ENCODE data around the gene PTPRO. TPM values are rescaled to one million over a fixed set of nuclear protein-coding genes. Genes with fewer than 3 reads are reported as not detected.

Gene PTPRO
- total RNA-seq, 2 experiments from 2014 or later: 0.47 to 0.63 TPM

DNA sequence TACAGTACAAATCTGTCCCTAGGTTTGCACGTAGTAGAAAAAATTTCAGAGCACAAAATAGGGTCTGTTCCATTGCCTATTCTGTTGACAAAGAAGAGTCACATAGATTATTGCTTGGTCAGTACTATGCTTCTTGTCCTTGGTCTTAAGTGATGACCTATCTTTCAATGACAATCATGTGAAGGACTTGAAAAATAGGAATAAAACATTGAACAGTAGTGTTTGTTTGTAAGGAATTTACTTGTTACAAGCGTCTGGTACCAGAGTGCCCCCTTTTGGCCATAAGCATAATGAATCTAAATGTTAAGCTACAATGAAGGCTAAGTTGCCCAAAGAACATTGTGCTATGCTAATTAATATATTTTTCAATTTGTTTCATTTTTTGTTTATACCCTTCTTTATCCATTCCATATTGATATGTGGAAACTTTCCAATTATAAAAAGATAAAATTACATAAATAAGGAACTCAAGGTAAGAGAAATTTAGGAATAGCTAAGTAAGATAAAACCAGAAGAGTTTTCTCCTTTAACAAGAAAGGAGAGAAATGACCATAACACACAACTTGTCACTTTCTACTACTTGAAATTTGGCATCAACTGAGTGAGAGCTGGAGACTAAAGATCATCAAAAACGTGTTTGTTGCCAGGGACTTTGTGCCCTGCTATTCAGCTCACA is 262.2 kb downstream of the PTPRO start:
- peak; percentile 50 for DNase-seq
- POLR2A ChIA-PET: no interaction called here
- CTCF ChIA-PET: interaction anchor here (0.6 to 14.2 kb wide), 44 partner anchors 9 to 427 kb away, joined by 3 to 510 read pairs (median 4); partner anchors contain the start of genes EPS8 and RERG

GRCh38 chr12:15589328-15590032 is 267.2 kb downstream of the PTPRO start:
- Mint-ChIP-seq H3K27me3 (no peaks in the 10 kb centered on the region), H3K4me3 (peak overlapping the region; percentile 72), H3K4me1 (ENCODE audit: low read depth) (peaks cover 10% of the 10 kb centered on the region), H3K27ac (no peak overlapping the region), H3K9me3 (no peaks in the 10 kb centered on the region), H3K36me3 (ENCODE audit: low read depth) (no peaks in the 10 kb centered on the region)
- ATAC-seq (no peak), DNase-seq (no peak)
- ChIA-PET CTCF (interaction anchor here (0.6 to 14.2 kb wide), 28 partner anchors 9 to 321 kb away, joined by 3 to 510 read pairs (median 4); partner anchors contain the start of genes DERA and EPS8), POLR2A (interaction anchor here (0.9 kb wide), 1 partner anchor 308 kb away, joined by 3 read pairs; no protein-coding TSS in a partner anchor)
- TF ChIP-seq, protein P1, sequence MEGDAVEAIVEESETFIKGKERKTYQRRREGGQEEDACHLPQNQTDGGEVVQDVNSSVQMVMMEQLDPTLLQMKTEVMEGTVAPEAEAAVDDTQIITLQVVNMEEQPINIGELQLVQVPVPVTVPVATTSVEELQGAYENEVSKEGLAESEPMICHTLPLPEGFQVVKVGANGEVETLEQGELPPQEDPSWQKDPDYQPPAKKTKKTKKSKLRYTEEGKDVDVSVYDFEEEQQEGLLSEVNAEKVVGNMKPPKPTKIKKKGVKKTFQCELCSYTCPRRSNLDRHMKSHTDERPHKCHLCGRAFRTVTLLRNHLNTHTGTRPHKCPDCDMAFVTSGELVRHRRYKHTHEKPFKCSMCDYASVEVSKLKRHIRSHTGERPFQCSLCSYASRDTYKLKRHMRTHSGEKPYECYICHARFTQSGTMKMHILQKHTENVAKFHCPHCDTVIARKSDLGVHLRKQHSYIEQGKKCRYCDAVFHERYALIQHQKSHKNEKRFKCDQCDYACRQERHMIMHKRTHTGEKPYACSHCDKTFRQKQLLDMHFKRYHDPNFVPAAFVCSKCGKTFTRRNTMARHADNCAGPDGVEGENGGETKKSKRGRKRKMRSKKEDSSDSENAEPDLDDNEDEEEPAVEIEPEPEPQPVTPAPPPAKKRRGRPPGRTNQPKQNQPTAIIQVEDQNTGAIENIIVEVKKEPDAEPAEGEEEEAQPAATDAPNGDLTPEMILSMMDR (IDR thresholded peaks at IDR 0.05): no peak
- intact Hi-C loops (cut with micrococcal nuclease): loop anchor here (1.0 to 5.0 kb wide), 2 partner anchors 198 to 267 kb away; partner anchors contain the start of gene EPS8

More for the DNA sequence above, 262.2 kb downstream of the PTPRO start:
- no peaks in the 10 kb centered on the region for H3K27me3 Mint-ChIP-seq
- peak; percentile 58 for ATAC-seq
- H3K36me3 Mint-ChIP-seq (ENCODE audit: low read depth): no peaks in the 10 kb centered on the region
- TF ChIP-seq, protein P1 (IDR thresholded peaks at IDR 0.05): peak; percentile 88
- peaks cover 12% of the 10 kb centered on the region for H3K4me1 Mint-ChIP-seq (ENCODE audit: low read depth)
- H3K9me3 Mint-ChIP-seq: no peaks in the 10 kb centered on the region
- no peak overlapping the region for H3K27ac Mint-ChIP-seq
- intact Hi-C loops (cut with micrococcal nuclease): loop anchor here (1.0 to 5.0 kb wide), 2 partner anchors 52 to 307 kb away; no protein-coding TSS in a partner anchor
- H3K4me3 Mint-ChIP-seq: no peak overlapping the region

DNA sequence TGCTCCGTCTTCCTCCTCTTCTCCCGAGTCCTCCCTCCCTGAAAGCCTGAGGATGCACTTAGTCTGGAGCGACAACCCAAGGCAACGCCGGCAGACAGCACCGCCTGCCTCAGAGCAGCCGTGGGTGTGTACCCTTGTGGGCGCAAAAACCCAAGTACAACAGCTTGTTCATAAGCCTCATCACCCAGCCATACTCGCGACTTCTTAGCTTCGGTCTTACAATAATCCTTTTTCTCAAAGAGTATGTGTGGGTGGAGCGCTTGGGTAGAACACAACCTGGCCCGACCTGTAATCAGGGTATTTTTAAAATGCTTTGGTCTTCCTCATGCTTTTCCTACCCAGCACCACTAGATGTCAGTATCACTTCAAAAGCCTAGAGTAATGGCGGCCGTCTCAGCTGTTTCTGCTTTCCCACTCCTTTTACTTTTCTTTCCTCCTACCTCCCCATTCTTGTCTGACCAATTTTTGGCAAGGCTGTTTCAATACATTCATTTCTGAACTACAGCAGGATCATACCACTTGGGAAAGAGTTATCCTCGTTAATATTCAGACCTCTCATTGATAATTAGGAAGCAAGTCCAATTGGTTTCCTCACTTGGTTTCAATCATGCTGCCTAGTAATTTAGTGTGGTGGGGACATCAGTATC is 268.0 kb downstream of the PTPRO start:
- POLR2A ChIA-PET: interaction anchor here (0.9 kb wide), 1 partner anchor 308 kb away, joined by 3 read pairs; no protein-coding TSS in a partner anchor
- intact Hi-C loops (cut with micrococcal nuclease): loop anchor here (1.0 to 5.0 kb wide), 2 partner anchors 197 to 266 kb away; partner anchors contain the start of gene EPS8
- peaks cover 10% of the 10 kb centered on the region for H3K4me1 Mint-ChIP-seq (ENCODE audit: low read depth)
- CTCF ChIA-PET: interaction anchor here (0.6 to 14.2 kb wide), 33 partner anchors 8 to 320 kb away, joined by 3 to 510 read pairs (median 4); partner anchors contain the start of genes DERA and EPS8
- TF ChIP-seq, protein P1 (IDR thresholded peaks at IDR 0.05): peak; percentile 79
- peak overlapping the region; percentile 75 for H3K27ac Mint-ChIP-seq
- H3K27me3 Mint-ChIP-seq: no peaks in the 10 kb centered on the region
- peak overlapping the region; percentile 72 for H3K4me3 Mint-ChIP-seq
- DNase-seq (peak; percentile 56), ATAC-seq (peak; percentile 98)
- no peaks in the 10 kb centered on the region for H3K36me3 Mint-ChIP-seq (ENCODE audit: low read depth)
- H3K9me3 Mint-ChIP-seq: no peaks in the 10 kb centered on the region

DNA sequence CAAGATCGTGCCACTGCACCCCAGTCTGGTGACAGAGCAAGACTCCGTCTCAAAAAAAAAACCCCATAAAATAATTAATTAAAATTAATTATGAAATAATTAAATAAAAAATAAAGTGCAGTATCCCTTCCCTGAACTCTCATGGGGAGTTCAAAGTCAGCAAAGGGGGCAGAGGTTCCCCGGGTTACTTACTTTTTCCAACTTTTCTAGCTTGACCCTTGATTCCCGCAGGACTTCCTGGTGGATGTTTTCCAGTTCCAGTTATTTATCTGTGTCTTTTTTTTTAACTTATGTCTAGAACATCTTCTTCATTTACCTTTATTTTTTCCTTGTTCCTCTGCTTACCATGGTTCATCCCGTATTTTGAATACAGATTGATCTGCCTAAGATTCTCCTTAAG is 269.5 kb downstream of the PTPRO start:
- ChIA-PET CTCF (interaction anchor here (0.9 to 14.2 kb wide), 10 partner anchors 61 to 316 kb away, joined by 3 to 510 read pairs (median 8); partner anchors contain the start of gene EPS8), POLR2A (no interaction called here)
- intact Hi-C loops (cut with micrococcal nuclease): loop anchor here (5.0 kb wide), 1 partner anchor 195 kb away; the partner anchor contains the start of gene EPS8
- peaks cover 10% of the 10 kb centered on the region for H3K4me1 Mint-ChIP-seq (ENCODE audit: low read depth)
- ATAC-seq: no peak
- H3K4me3 Mint-ChIP-seq: no peak overlapping the region
- no peaks in the 10 kb centered on the region for H3K27me3 Mint-ChIP-seq
- no peak overlapping the region for H3K27ac Mint-ChIP-seq
- H3K36me3 Mint-ChIP-seq (ENCODE audit: low read depth): no peaks in the 10 kb centered on the region
- no peaks in the 10 kb centered on the region for H3K9me3 Mint-ChIP-seq
- DNase-seq: no peak
- TF ChIP-seq, protein P1 (IDR thresholded peaks at IDR 0.05): no peak

Measured in activated CD8-positive, alpha-beta T cell treated with anti-CD3 and anti-CD28 coated beads for 36 hours (primary cell).